ENCODE measurements around the gene PRKCE.
"Not testable (repeated sequence)": the region's sequence is repeated elsewhere in the genome, so short reads cannot be mapped to it uniquely, and the experiment has no call there.

PRKCE gene

GRCh38 chr2:45896311-45896710 is 244.8 kb downstream of the PRKCE start:
- DNase-seq = no peak

GRCh38 chr2:45897842-45898241 is 246.4 kb downstream of the PRKCE start:
- DNase-seq = no peak

GRCh38 chr2:45898819-45899218 is 247.3 kb downstream of the PRKCE start:
- DNase-seq = no peak

- no peak for DNase-seq
Measured at GRCh38 chr2:45899926-45900325, 248.5 kb downstream of the PRKCE start.

- DNase-seq = no peak
Measured at GRCh38 chr2:45901468-45902032, 250.1 kb downstream of the PRKCE start.

GRCh38 chr2:45902380-45902779 is 250.9 kb downstream of the PRKCE start:
- no peak for DNase-seq

- DNase-seq = no peak
Measured at GRCh38 chr2:45902781-45903375, 251.4 kb downstream of the PRKCE start.

GRCh38 chr2:45904267-45904945 is 252.9 kb downstream of the PRKCE start:
- no peak for DNase-seq

- DNase-seq = no peak
Measured at GRCh38 chr2:45904946-45905631, 253.6 kb downstream of the PRKCE start.

- DNase-seq = no peak
Measured at GRCh38 chr2:45905632-45905958, 254.1 kb downstream of the PRKCE start.

- no peak for DNase-seq
Measured at GRCh38 chr2:45907592-45907991, 256.1 kb downstream of the PRKCE start.

GRCh38 chr2:45908316-45909170 is 257.1 kb downstream of the PRKCE start:
- no peak for DNase-seq

GRCh38 chr2:45909171-45909565 is 257.7 kb downstream of the PRKCE start:
- no peak for DNase-seq

- no peak for DNase-seq
Measured at GRCh38 chr2:45909677-45910191, 258.3 kb downstream of the PRKCE start.

GRCh38 chr2:45910473-45911060 is 259.1 kb downstream of the PRKCE start:
- DNase-seq = no peak

- DNase-seq = no peak
Measured at GRCh38 chr2:45911538-45911937, 260.1 kb downstream of the PRKCE start.

- DNase-seq = no peak
Measured at GRCh38 chr2:45912109-45912508, 260.6 kb downstream of the PRKCE start.

GRCh38 chr2:45913539-45913938 is 262.1 kb downstream of the PRKCE start:
- no peak for DNase-seq

- DNase-seq = no peak
Measured at GRCh38 chr2:45915523-45915922, 264.0 kb downstream of the PRKCE start.

GRCh38 chr2:45917561-45918176 is 266.2 kb downstream of the PRKCE start:
- DNase-seq = not testable (repeated sequence)

- DNase-seq = no peak
Measured at GRCh38 chr2:45918463-45919159, 267.1 kb downstream of the PRKCE start.
